NB4 (cell line): Measurements from ENCODE around the gene PLEKHG3.

Experiments used
- CTCF ChIP-seq: IDR thresholded peaks from one replicate; pipeline ENCODE4 v1.5.1; 2012; ENCODE audit warnings: low read depth, low read length
- MAX ChIP-seq: IDR thresholded peaks from 2 replicates; pipeline ENCODE4 v1.6.1; 2011; ENCODE audit warnings: low read depth, low read length
- POLR2A ChIP-seq: IDR thresholded peaks from 2 replicates; pipeline ENCODE4 v1.6.1; 2011; ENCODE audit warnings: mild to moderate bottlenecking; ENCODE audit not compliant: insufficient read length; ENCODE audit errors: extremely low read depth

- TF ChIP-seq CTCF (no peak), POLR2A (no peak), MAX (no peak)
Observed at GRCh38 chr14:64692986-64693809, 11.0 kb upstream of the PLEKHG3 start.
